ENCODE measurements around the gene MAP3K19.
"Not testable (repeated sequence)": the region's sequence is repeated elsewhere in the genome, so short reads cannot be mapped to it uniquely, and the experiment has no call there.

The MAP3K19 gene

DNA sequence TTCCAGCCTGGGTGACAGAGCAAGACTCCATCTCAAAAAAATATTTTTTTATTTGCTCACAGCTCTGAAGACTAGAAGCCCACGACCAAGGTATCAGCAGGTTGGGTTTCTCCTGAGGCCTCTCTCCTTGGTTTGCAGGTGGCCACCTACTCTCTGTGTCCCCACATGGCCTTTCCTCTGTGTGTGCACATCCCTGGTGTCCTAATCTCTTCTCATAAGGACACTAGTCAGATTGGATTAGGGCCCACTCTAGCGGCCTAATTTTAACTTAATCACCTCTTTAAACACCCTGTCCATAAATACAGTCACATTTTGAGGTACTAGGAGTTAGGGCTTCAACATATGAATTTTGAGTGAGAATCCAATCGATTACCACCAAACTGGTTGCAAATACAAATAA is 2.9 kb upstream of the MAP3K19 start:
- no peak for DNase-seq

GRCh38 chr2:135048122-135048521 is 875 bp upstream of the MAP3K19 start:
- no peak for DNase-seq

DNA sequence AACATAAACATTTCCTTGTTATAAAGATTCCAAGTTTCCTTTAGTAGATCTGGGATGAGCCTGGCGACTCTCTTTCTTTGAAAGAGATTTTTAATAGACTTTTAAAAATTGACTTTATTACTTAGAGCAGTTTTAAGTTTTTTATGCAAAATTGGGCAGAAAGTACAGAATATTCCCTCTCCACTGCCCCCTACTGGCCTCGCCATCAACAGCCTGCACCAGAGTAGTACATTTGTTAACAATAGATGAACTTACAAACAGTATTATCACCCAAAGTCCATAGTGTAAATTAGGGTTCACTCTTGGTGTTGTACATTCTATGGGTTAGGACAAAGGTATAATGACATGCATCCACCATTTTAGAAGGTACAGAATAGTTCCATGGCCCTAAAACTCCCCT is 3.9 kb downstream of the MAP3K19 start:
- DNase-seq = no peak

- DNase-seq = no peak
Observed at GRCh38 chr2:135037831-135038230, 9.4 kb downstream of the MAP3K19 start.

GRCh38 chr2:135033216-135033615 is 14.0 kb downstream of the MAP3K19 start:
- not testable (repeated sequence) for DNase-seq

GRCh38 chr2:135030826-135031225 is 16.4 kb downstream of the MAP3K19 start:
- DNase-seq = no peak

GRCh38 chr2:135029481-135030134 is 17.6 kb downstream of the MAP3K19 start:
- no peak for DNase-seq

GRCh38 chr2:135023886-135024485 is 23.3 kb downstream of the MAP3K19 start:
- no peak for DNase-seq

GRCh38 chr2:135022952-135023880 is 24.0 kb downstream of the MAP3K19 start:
- no peak for DNase-seq

GRCh38 chr2:135021618-135022017 is 25.6 kb downstream of the MAP3K19 start:
- no peak for DNase-seq

GRCh38 chr2:135011633-135012032 is 35.6 kb downstream of the MAP3K19 start:
- DNase-seq = no peak

GRCh38 chr2:135010200-135010942 is 36.9 kb downstream of the MAP3K19 start:
- DNase-seq = no peak

GRCh38 chr2:135009339-135009738 is 37.9 kb downstream of the MAP3K19 start:
- no peak for DNase-seq

- no peak for DNase-seq
Observed at GRCh38 chr2:135005753-135006152, 41.5 kb downstream of the MAP3K19 start.

DNA sequence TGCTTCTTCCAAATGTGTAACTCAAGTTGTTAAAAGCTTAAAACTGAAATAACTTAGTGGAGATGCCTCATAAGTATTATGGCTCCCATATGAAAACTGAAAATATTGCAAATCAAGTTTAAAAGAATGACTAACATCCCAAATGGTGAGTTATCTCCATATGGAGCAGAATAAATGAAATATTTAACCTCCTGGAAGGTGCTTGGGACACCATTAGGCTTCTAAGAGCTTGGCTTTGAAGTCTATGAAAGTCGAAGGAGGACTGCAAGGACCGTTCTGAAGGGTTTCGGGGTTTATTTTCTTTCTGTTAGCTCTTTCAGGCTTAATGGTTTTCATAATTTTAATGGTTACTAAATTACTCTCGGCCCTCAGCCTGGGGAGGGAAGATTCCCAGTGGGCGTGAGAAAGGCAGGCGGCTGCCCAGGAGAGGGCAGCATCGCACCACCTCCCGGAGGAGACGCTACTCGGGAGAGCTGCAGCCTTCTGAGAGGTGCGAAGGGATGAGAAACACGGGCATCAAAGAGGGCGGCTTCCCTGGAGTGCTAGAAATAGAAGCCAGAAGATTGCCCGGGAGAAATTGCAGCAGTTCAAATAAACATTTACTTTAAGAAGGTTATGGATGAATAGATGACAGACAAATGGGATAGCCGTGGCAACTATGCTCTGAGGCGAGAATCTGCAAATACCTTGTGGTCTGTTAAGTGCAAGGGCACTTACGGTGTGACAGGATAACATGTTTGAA is 43.1 kb downstream of the MAP3K19 start:
- peak; percentile 78 for DNase-seq

DNA sequence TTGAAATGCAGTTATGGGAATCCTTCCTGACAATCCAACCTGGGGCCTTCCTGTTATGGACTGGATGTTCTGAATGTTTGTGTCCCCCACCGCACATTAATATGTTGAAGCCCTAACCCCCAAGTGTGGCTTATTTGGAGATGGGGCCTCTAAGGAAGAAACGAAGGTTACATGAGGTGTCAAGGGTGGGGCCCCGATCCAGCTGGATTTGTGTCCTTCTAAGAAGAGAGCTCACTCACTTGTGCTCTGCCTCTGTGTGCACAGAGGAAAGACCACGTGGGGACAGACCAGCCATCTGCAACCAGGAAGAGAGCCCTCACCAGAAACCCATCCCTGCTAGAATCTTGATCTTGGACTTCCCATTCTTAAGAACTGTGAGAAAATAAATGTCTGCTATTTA is 44.4 kb downstream of the MAP3K19 start:
- DNase-seq = no peak

DNA sequence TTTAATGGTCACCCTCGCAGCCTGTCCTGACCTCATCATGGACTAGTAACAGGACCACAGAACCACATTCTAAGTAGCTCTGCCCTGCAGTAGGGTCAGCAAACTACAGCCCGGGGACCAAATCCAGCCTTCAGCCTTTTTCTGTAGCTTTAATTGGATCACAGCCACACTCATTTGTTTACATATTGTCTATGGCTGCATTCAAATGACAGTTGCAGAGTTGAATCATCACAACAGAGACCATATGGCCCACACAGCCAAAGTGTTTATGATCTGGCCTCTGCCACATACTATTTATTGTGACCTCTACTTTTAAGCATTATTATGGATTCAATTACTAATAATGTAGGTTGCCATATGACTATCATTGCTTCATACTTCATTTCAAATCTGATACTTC is 47.7 kb downstream of the MAP3K19 start:
- DNase-seq = no peak

DNA sequence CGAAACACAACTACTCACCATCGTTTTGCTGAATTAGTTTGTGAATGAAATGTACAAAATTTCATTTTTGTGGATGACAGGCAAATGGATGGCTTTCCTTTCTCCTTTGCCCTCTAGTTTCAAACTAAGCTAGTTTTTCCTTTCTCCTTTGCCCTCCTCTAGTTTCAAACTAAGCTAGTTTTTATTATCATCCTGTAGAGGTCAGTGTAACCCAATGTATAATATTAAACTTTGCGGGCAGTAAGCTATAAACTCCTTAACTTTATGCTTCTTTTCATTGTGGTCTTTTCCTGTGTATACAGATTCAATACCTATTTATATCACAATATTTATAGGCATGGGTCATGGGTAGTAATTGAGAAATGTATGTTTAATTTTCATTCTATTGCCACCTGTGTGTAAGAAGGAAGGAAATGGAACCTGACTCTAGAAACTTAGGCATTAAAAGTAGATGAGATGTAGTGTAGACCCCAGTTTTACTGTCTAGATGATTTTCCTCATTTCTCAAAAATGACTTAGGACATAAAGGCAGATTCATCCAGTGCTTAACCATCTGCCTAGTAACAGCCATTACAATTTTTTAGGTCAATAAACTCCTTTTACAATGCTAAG is 58.1 kb downstream of the MAP3K19 start:
- peak; percentile 8 for DNase-seq

GRCh38 chr2:134985061-134985460 is 62.2 kb downstream of the MAP3K19 start:
- no peak for DNase-seq

GRCh38 chr2:134982603-134983002 is 64.6 kb downstream of the MAP3K19 start:
- DNase-seq = no peak

DNA sequence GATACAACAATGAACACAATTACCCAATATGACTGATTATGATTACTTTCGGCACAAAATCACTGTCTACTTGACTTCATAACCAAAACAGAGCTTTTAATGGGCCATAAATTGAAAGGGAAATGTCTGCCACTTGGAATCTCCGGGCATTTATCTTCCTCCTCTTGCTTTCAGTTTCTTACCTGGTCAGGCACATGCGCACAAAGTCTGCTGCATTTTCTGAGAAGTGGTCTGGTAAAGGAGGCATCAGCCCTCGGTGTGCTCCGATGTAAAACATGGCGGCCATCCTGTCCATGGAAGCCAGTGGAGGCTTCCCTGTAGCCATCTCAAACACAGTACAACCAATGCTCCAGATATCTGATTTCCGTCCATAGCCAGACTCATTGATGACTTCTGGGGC is 66.6 kb downstream of the MAP3K19 start:
- no peak for DNase-seq

DNA sequence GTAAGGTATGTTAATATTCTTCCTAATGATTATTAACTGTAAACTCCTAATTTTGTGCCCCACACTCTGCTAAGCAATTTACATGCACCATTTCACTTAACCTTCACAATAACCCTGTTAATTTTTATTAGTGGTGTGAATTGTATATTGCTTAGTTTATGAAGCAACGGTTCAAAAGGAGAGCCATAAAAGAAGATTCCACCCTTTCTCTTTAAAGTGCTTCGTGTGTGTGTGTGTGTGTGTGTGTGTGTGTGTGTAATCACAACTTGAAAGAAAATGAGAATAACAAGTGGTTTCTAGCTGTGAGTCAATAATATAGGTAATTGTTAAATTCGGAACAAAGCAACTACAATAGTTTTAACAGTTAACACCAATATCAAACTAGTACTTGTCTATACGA is 68.0 kb downstream of the MAP3K19 start:
- DNase-seq = no peak
